SK-N-SH (cell line): Measurements from ENCODE around the gene SNAP29. TPM values are rescaled to one million over a fixed set of nuclear protein-coding genes. Genes with fewer than 3 reads are reported as not detected.

Source experiments
- CTCF ChIA-PET: fragments of 300-600, 350-600 bp; formaldehyde crosslinking; extraction: SDS; loops from one replicate; lab custom pipeline; 2021; lab: Yijun Ruan, JAX
- POLR2A ChIA-PET: fragments of 350-600 bp; sonication (Branson Sonifier 250); formaldehyde crosslinking; extraction: SDS; loops from one replicate; lab custom pipeline; 2020; ENCODE audit warnings: antibody characterized with exemption, inconsistent platforms; lab: Yijun Ruan, JAX
- DNase-seq: peaks from one replicate; pipeline ENCODE4 v3.0.0; 2012
- H2AFZ ChIP-seq: fragments of 200-600 bp; sonication (generic); 2 replicates; pipeline ENCODE4 v1.8.1; 2016; ENCODE audit warnings: antibody characterized with exemption, mild to moderate bottlenecking, low read depth
- H3F3A ChIP-seq: fragments of 200-600 bp; sonication (generic); replicated peaks from 2 replicates; pipeline ENCODE3; 2016; ENCODE audit warnings: antibody characterized with exemption, mild to moderate bottlenecking; ENCODE audit not compliant: insufficient read depth
- H3K27ac ChIP-seq, 2 experiments: fragments of 200-500 bp in 1 of 2; fragments of 200-600 bp in 1 of 2; sonication (Bioruptor generic) in 1 of 2; sonication (generic), shearing (Covaris generic) in 1 of 2; 2 replicates each; pipeline versions ENCODE4 v1.5.1 to v1.6.1; 2014 to 2016; ENCODE audit warnings: low read depth in 2 of 2, inconsistent platforms in 1 of 2, low read length in 1 of 2, mild to moderate bottlenecking in 1 of 2, mixed read lengths in 1 of 2
- H3K27me3 ChIP-seq: fragments of 200-600 bp; sonication (generic), shearing (Covaris generic); 2 replicates; pipeline ENCODE4 v1.6.1; 2016; ENCODE audit warnings: mixed run types; ENCODE audit not compliant: insufficient read depth
- H3K36me3 ChIP-seq, 2 experiments: fragments of 200-500 bp in 1 of 2; fragments of 200-600 bp in 1 of 2; sonication (Bioruptor generic) in 1 of 2; sonication (generic) in 1 of 2; replicated peaks in 1 of 2; 2 replicates each; pipeline versions ENCODE3 to v1.5.1; 2014 to 2016; ENCODE audit warnings: low read length in 1 of 2, mild to moderate bottlenecking in 1 of 2; ENCODE audit not compliant: insufficient read depth in 2 of 2, control insufficient read depth in 1 of 2
- H3K4me1 ChIP-seq, 2 experiments: fragments of 200-500 bp in 1 of 2; fragments of 200-600 bp in 1 of 2; sonication (Bioruptor generic) in 1 of 2; sonication (generic), shearing (Covaris generic) in 1 of 2; 2 replicates each; pipeline versions ENCODE4 v1.5.1 to v1.6.1; 2014 to 2016; ENCODE audit warnings: low read depth in 1 of 2, low read length in 1 of 2, mixed run types in 1 of 2; ENCODE audit not compliant: insufficient read depth in 2 of 2, control insufficient read depth in 1 of 2
- H3K4me2 ChIP-seq: fragments of 200-600 bp; sonication (generic), shearing (Covaris generic); 2 replicates; pipeline ENCODE4 v1.6.1; 2017; ENCODE audit warnings: mixed run types
- H3K4me3 ChIP-seq, 2 experiments: fragments of 200-500 bp in 1 of 2; fragments of 200-600 bp in 1 of 2; sonication (Bioruptor generic) in 1 of 2; sonication (generic), shearing (Covaris generic) in 1 of 2; 2 replicates each; pipeline versions ENCODE4 v1.5.1 to v1.8.1; 2014 to 2016; ENCODE audit warnings: low read depth in 2 of 2, inconsistent platforms in 1 of 2, low read length in 1 of 2, mild to moderate bottlenecking in 1 of 2, mixed read lengths in 1 of 2, moderate library complexity in 1 of 2
- H3K79me2 ChIP-seq: fragments of 200-600 bp; sonication (generic); 2 replicates; pipeline ENCODE4 v1.8.1; 2017; ENCODE audit warnings: mild to moderate bottlenecking; ENCODE audit not compliant: insufficient read depth
- H3K9ac ChIP-seq: fragments of 200-600 bp; sonication (generic); 2 replicates; pipeline ENCODE4 v1.6.1; 2017; ENCODE audit warnings: mixed run types
- H3K9me2 ChIP-seq: fragments of 200-600 bp; sonication (generic); 2 replicates; pipeline ENCODE4 v1.6.1; 2017; ENCODE audit warnings: mixed run types
- H3K9me3 ChIP-seq: fragments of 200-600 bp; sonication (generic); 2 replicates; pipeline ENCODE4 v1.6.1; 2017; ENCODE audit warnings: mixed run types, mild to moderate bottlenecking, moderate library complexity
- H4K20me1 ChIP-seq: fragments of 200-600 bp; sonication (generic); 2 replicates; pipeline ENCODE4 v1.6.1; 2017; ENCODE audit warnings: mild to moderate bottlenecking, mixed run types; ENCODE audit not compliant: insufficient read depth
- CHD2 ChIP-seq: fragments of 150-350 bp; IDR thresholded peaks from 2 replicates; pipeline ENCODE4 v1.6.1; 2018; ENCODE audit warnings: low read length; ENCODE audit not compliant: partially characterized antibody
- EP300 ChIP-seq, 2 experiments: IDR thresholded peaks; 2 replicates each; pipeline versions ENCODE4 v1.4.0 to v1.6.1; 2012; ENCODE audit warnings: borderline replicate concordance in 1 of 2, low read depth in 1 of 2, low read length in 1 of 2
- FOXM1 ChIP-seq: IDR thresholded peaks from 2 replicates; pipeline ENCODE4 v1.4.0; 2012; ENCODE audit warnings: low read depth, mild to moderate bottlenecking
- GABPA ChIP-seq: IDR thresholded peaks from 2 replicates; pipeline ENCODE4 v1.4.0; 2012; ENCODE audit warnings: low read depth, mild to moderate bottlenecking
- JUND ChIP-seq: IDR thresholded peaks from 2 replicates; pipeline ENCODE4 v1.4.0; 2012
- MXI1 ChIP-seq: IDR thresholded peaks from 2 replicates; pipeline ENCODE4 v1.6.1; 2012; ENCODE audit warnings: mild to moderate bottlenecking, low read depth, low read length, improper control_type of control experiment
- NFIC ChIP-seq: IDR thresholded peaks from 2 replicates; pipeline ENCODE4 v1.4.0; 2012; ENCODE audit warnings: borderline replicate concordance
- NRF1 ChIP-seq: IDR thresholded peaks from 2 replicates; pipeline ENCODE4 v1.6.1; 2012; ENCODE audit warnings: low read depth, mild to moderate bottlenecking, low read length
- PBX3 ChIP-seq: IDR thresholded peaks from 2 replicates; pipeline ENCODE4; 2012
- POLR2AphosphoS5 ChIP-seq: IDR thresholded peaks from 2 replicates; pipeline ENCODE4 v1.6.1; 2012; ENCODE audit warnings: low read depth, low read length
- RAD21 ChIP-seq: IDR thresholded peaks from 2 replicates; pipeline ENCODE4 v1.6.1; 2012; ENCODE audit warnings: mild to moderate bottlenecking, low read length
- RCOR1 ChIP-seq: fragments of 150-350 bp; IDR thresholded peaks from 2 replicates; pipeline ENCODE4 v1.6.1; 2017; ENCODE audit warnings: antibody characterized with exemption, low read length
- RFX5 ChIP-seq: IDR thresholded peaks from 2 replicates; pipeline ENCODE4 v1.6.1; 2012; ENCODE audit warnings: mild to moderate bottlenecking, improper control_type of control experiment, low read length
- RXRA ChIP-seq: IDR thresholded peaks from 2 replicates; pipeline ENCODE4 v1.4.0; 2012; ENCODE audit warnings: low read depth, mild to moderate bottlenecking, borderline replicate concordance
- SIN3A ChIP-seq: IDR thresholded peaks from 2 replicates; pipeline ENCODE4 v1.6.1; 2012; ENCODE audit warnings: low read depth, mild to moderate bottlenecking, low read length, moderate library complexity, borderline replicate concordance
- SMC3 ChIP-seq: IDR thresholded peaks from 2 replicates; pipeline ENCODE4 v1.6.1; 2012; ENCODE audit warnings: low read depth, low read length, improper control_type of control experiment
- TAF1 ChIP-seq: IDR thresholded peaks from 2 replicates; pipeline ENCODE4 v1.6.1; 2012; ENCODE audit warnings: low read depth, mild to moderate bottlenecking, low read length, moderate library complexity, borderline replicate concordance
- USF2 ChIP-seq: fragments of 150-350 bp; IDR thresholded peaks from 2 replicates; pipeline ENCODE4 v1.6.1; 2017; ENCODE audit warnings: antibody characterized with exemption, low read length, low read depth, borderline replicate concordance
- YY1 ChIP-seq: IDR thresholded peaks from 2 replicates; pipeline ENCODE4 v1.4.0; 2012; ENCODE audit warnings: low read depth, mild to moderate bottlenecking
- ZBTB33 ChIP-seq: IDR thresholded peaks from 2 replicates; pipeline ENCODE4 v1.4.0; 2012; ENCODE audit warnings: low read depth, borderline replicate concordance
- WGBS: methylation state at CpG from one replicate; pipeline ENCODE4 v1.1.6; 2017; ENCODE audit warnings: low lambda C conversion rate; 5-methylcytosine and 5-hydroxymethylcytosine counted together
- polyA plus RNA-seq, 3 experiments: library from polyadenylated mRNA; depleted of rRNA; stranded (reverse); fragments of >200 nt; gene quantifications; 2 replicates each; pipeline ENCODE4 v1.2.3, GENCODE V29; 2012

The SNAP29 gene
- polyA plus RNA-seq, 1 of the 3 experiments (the other 2 are of a cell fraction) = 37.3 TPM

GRCh38 chr22:20873214-20873613 lies 14.4 kb downstream of the SNAP29 start:
- ChIA-PET POLR2A (no interaction called here), CTCF (interaction anchor here (3.1 kb wide), 1 partner anchor 12 kb away, joined by 11 read pairs; no protein-coding TSS in a partner anchor)
- Histone ChIP-seq H3K27me3 (no peaks in the 10 kb centered on the region), H3K9me3 (no peaks in the 10 kb centered on the region), H3K9me2 (no peaks in the 10 kb centered on the region), H3K4me2 (no peak overlapping the region), H3K4me1 (peaks cover 0 to 8% of the 10 kb centered on the region in 2 experiments; a peak in 2 of 4 replicates), H3K9ac (no peak overlapping the region), H3K27ac (no peak overlapping the region), H3K4me3 (no peak overlapping the region), H3K36me3 (peaks cover 9 to 24% of the 10 kb centered on the region in 2 experiments), H2AFZ (no peak overlapping the region), H4K20me1 (no peaks in the 10 kb centered on the region), H3F3A (no peaks in the 10 kb centered on the region), H3K79me2 (no peaks in the 10 kb centered on the region)
- no peak for DNase-seq
- TF ChIP-seq YY1 = no peak
- TF ChIP-seq RCOR1 = no peak
- TF ChIP-seq RFX5 = no peak
- TF ChIP-seq FOXM1 = no peak
- no peak for TF ChIP-seq NFIC
- TF ChIP-seq CHD2 = no peak
- 90% methylated on average over 3 of the region's 3 CpGs for WGBS

- no peaks in the 10 kb centered on the region for H3F3A ChIP-seq
- no peak overlapping the region for H3K4me2 ChIP-seq
- no peak overlapping the region for H2AFZ ChIP-seq
- POLR2A ChIA-PET = no interaction called here
- WGBS = 100% methylated on average over 1 of the region's 1 CpG
- H3K36me3 ChIP-seq = peaks cover 6 to 20% of the 10 kb centered on the region in 2 experiments
- no peaks in the 10 kb centered on the region for H3K79me2 ChIP-seq
- no peaks in the 10 kb centered on the region for H4K20me1 ChIP-seq
- no peaks in the 10 kb centered on the region for H3K4me1 ChIP-seq
- CTCF ChIA-PET = interaction anchor here (1.2 to 3.1 kb wide), 2 partner anchors 10 to 71 kb away, joined by 4 to 11 read pairs; no protein-coding TSS in a partner anchor
- no peak overlapping the region for H3K4me3 ChIP-seq
- TF ChIP-seq PBX3 (no peak), USF2 (no peak), RFX5 (no peak), TAF1 (no peak), EP300 (IDR thresholded peaks at IDR 0.05; ENCODE audit: borderline replicate concordance in 1 of 2, low read depth in 1 of 2, low read length in 1 of 2) (no peak), NFIC (no peak), RCOR1 (no peak), FOXM1 (no peak), POLR2AphosphoS5 (no peak), SIN3A (no peak), MXI1 (no peak), ZBTB33 (no peak), SMC3 (no peak), GABPA (no peak), NRF1 (no peak), JUND (no peak), RXRA (no peak), RAD21 (no peak)
- H3K9ac ChIP-seq = no peak overlapping the region
- H3K9me3 ChIP-seq = no peaks in the 10 kb centered on the region
- no peak overlapping the region for H3K27ac ChIP-seq
- H3K9me2 ChIP-seq = no peaks in the 10 kb centered on the region
- H3K27me3 ChIP-seq = no peaks in the 10 kb centered on the region
- DNase-seq = no peak
Observed at GRCh38 chr22:20875296-20875695, 16.5 kb downstream of the SNAP29 start.
